K562 (cell line): ENCODE measurements around the gene GLTP. TPM values are rescaled to one million over a fixed set of nuclear protein-coding genes. Genes with fewer than 3 reads are reported as not detected.

Source experiments
- COPS2 ChIP-seq: fragments of 450-650 bp; conservative IDR thresholded peaks from 2 replicates; pipeline ENCODE4 v1.6.1; 2016; ENCODE audit warnings: mild to moderate bottlenecking, moderate library complexity
- ELF4 ChIP-seq: fragments of 450-650 bp; formaldehyde crosslinking; IDR thresholded peaks from 2 replicates; pipeline ENCODE4 v1.4.0; 2022; ENCODE audit warnings: missing genetic modification characterization
- KDM5B ChIP-seq: fragments of 200-600 bp; sonication (generic); IDR thresholded peaks from 2 replicates; pipeline ENCODE4 v1.6.1; 2012; ENCODE audit warnings: low read depth, mild to moderate bottlenecking, moderate library complexity, low read length, control low read depth, inconsistent platforms; ENCODE audit not compliant: insufficient replicate concordance
- KLF16 ChIP-seq: IDR thresholded peaks from 2 replicates; pipeline ENCODE4 v1.6.1; 2016; ENCODE audit warnings: antibody characterized with exemption
- POLR2AphosphoS2 ChIP-seq: IDR thresholded peaks from 2 replicates; pipeline ENCODE4 v1.6.1; 2012; ENCODE audit warnings: low read length, improper control_type of control experiment
- PTRF ChIP-seq: fragments of 450-650 bp; IDR thresholded peaks from 2 replicates; pipeline ENCODE4 v1.6.1; 2016; ENCODE audit warnings: mild to moderate bottlenecking, missing genetic modification characterization, missing compliant biosample characterization
- TOE1 ChIP-seq, 2 experiments: fragments of 450-650 bp in 1 of 2; sonication (generic) in 1 of 2; formaldehyde crosslinking in 1 of 2; IDR thresholded peaks; 2 replicates each; pipeline versions ENCODE4 v1.7.1 to v1.8.0; 2016 to 2022; ENCODE audit warnings: borderline replicate concordance in 2 of 2, mild to moderate bottlenecking in 2 of 2, antibody characterized with exemption in 1 of 2, inconsistent platforms in 1 of 2, low read depth in 1 of 2, missing genetic modification reagents in 1 of 2, moderate library complexity in 1 of 2
- ZNF316 ChIP-seq: fragments of 450-650 bp; IDR thresholded peaks from 2 replicates; pipeline ENCODE4 v1.6.1; 2016
- ZNF324 ChIP-seq: fragments of 250-450 bp; sonication (Bioruptor Pico); IDR thresholded peaks from 2 replicates; pipeline ENCODE4 v1.4.0; 2020; ENCODE audit warnings: mild to moderate bottlenecking
- polyA plus RNA-seq, 8 experiments: library from polyadenylated mRNA; depleted of rRNA in 4 of 8; stranded (reverse) in 5 of 8; unstranded in 3 of 8; fragments of >200 nt; fragmentation: Nextera tagmentation in 2 of 8; fragmentation: Illumina TruSeq in 1 of 8; extraction: Ambion mirVana in 2 of 8; extraction: Trizol in 1 of 8; gene quantifications; 2 replicates each; pipeline versions ENCODE4 v1.2.1 to v1.2.3, GENCODE V29; 2011 to 2014; ENCODE audit warnings: inconsistent platforms in 1 of 8, missing spikeins in 1 of 8
- total RNA-seq, 7 experiments: library from RNA; depleted of rRNA in 6 of 7; stranded (reverse); fragments of >200 nt in 6 of 7; fragmentation: Illumina TruSeq in 2 of 7; extraction: Trizol in 2 of 7; gene quantifications; 2 replicates each; pipeline versions ENCODE4 v1.2.1 to v1.2.3, GENCODE V29; 2011 to 2021; ENCODE audit warnings: low replicate concordance in 1 of 7
- TF ChIP-seq, protein P1 (sequence below): fragments of 450-650 bp; IDR thresholded peaks from 2 replicates; pipeline ENCODE4 v1.6.1; 2016; ENCODE audit warnings: mild to moderate bottlenecking, moderate library complexity
- TF ChIP-seq, protein P2 (sequence below): IDR thresholded peaks from 3 replicates; pipeline ENCODE4 v1.6.1; 2011; ENCODE audit warnings: borderline replicate concordance, mild to moderate bottlenecking; ENCODE audit not compliant: insufficient read length, insufficient read depth
- TF ChIP-seq, protein P3 (sequence below), 2 experiments: fragments of 450-650 bp; conservative IDR thresholded peaks; 2 replicates each; pipeline ENCODE4 v1.6.1; 2017; ENCODE audit warnings: mild to moderate bottlenecking in 2 of 2, moderate library complexity in 2 of 2

Gene GLTP
- total and polyA plus RNA-seq, 9 of the 15 experiments (the other 6 are each of a cell fraction or from before 2014, with no cell fraction given), result 4.4 to 8.3 (median 6.1) TPM

DNA sequence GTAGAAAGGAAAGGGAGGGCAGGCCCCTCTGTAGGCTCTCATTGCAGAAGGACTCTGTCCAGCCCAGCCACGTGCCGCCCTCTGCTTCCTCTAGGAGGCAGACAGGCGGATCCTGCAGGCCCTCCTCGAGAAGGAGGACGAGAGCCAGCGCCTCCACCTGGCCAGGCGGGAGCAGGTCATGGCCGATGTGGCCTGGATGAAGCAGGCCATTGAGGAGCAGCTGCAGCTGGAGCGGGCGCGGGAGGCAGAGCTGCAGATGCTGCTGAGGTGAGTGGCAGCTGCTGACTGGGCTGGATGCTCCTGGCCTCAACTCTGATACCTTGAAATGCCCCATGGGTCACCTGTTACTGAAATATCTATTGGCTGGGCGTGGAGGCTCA lies 30.6 kb upstream of the GLTP start (continued):
- TF ChIP-seq, protein P1, sequence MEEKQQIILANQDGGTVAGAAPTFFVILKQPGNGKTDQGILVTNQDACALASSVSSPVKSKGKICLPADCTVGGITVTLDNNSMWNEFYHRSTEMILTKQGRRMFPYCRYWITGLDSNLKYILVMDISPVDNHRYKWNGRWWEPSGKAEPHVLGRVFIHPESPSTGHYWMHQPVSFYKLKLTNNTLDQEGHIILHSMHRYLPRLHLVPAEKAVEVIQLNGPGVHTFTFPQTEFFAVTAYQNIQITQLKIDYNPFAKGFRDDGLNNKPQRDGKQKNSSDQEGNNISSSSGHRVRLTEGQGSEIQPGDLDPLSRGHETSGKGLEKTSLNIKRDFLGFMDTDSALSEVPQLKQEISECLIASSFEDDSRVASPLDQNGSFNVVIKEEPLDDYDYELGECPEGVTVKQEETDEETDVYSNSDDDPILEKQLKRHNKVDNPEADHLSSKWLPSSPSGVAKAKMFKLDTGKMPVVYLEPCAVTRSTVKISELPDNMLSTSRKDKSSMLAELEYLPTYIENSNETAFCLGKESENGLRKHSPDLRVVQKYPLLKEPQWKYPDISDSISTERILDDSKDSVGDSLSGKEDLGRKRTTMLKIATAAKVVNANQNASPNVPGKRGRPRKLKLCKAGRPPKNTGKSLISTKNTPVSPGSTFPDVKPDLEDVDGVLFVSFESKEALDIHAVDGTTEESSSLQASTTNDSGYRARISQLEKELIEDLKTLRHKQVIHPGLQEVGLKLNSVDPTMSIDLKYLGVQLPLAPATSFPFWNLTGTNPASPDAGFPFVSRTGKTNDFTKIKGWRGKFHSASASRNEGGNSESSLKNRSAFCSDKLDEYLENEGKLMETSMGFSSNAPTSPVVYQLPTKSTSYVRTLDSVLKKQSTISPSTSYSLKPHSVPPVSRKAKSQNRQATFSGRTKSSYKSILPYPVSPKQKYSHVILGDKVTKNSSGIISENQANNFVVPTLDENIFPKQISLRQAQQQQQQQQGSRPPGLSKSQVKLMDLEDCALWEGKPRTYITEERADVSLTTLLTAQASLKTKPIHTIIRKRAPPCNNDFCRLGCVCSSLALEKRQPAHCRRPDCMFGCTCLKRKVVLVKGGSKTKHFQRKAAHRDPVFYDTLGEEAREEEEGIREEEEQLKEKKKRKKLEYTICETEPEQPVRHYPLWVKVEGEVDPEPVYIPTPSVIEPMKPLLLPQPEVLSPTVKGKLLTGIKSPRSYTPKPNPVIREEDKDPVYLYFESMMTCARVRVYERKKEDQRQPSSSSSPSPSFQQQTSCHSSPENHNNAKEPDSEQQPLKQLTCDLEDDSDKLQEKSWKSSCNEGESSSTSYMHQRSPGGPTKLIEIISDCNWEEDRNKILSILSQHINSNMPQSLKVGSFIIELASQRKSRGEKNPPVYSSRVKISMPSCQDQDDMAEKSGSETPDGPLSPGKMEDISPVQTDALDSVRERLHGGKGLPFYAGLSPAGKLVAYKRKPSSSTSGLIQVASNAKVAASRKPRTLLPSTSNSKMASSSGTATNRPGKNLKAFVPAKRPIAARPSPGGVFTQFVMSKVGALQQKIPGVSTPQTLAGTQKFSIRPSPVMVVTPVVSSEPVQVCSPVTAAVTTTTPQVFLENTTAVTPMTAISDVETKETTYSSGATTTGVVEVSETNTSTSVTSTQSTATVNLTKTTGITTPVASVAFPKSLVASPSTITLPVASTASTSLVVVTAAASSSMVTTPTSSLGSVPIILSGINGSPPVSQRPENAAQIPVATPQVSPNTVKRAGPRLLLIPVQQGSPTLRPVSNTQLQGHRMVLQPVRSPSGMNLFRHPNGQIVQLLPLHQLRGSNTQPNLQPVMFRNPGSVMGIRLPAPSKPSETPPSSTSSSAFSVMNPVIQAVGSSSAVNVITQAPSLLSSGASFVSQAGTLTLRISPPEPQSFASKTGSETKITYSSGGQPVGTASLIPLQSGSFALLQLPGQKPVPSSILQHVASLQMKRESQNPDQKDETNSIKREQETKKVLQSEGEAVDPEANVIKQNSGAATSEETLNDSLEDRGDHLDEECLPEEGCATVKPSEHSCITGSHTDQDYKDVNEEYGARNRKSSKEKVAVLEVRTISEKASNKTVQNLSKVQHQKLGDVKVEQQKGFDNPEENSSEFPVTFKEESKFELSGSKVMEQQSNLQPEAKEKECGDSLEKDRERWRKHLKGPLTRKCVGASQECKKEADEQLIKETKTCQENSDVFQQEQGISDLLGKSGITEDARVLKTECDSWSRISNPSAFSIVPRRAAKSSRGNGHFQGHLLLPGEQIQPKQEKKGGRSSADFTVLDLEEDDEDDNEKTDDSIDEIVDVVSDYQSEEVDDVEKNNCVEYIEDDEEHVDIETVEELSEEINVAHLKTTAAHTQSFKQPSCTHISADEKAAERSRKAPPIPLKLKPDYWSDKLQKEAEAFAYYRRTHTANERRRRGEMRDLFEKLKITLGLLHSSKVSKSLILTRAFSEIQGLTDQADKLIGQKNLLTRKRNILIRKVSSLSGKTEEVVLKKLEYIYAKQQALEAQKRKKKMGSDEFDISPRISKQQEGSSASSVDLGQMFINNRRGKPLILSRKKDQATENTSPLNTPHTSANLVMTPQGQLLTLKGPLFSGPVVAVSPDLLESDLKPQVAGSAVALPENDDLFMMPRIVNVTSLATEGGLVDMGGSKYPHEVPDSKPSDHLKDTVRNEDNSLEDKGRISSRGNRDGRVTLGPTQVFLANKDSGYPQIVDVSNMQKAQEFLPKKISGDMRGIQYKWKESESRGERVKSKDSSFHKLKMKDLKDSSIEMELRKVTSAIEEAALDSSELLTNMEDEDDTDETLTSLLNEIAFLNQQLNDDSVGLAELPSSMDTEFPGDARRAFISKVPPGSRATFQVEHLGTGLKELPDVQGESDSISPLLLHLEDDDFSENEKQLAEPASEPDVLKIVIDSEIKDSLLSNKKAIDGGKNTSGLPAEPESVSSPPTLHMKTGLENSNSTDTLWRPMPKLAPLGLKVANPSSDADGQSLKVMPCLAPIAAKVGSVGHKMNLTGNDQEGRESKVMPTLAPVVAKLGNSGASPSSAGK, result peak; percentile 65
- TF ChIP-seq, protein P2, sequence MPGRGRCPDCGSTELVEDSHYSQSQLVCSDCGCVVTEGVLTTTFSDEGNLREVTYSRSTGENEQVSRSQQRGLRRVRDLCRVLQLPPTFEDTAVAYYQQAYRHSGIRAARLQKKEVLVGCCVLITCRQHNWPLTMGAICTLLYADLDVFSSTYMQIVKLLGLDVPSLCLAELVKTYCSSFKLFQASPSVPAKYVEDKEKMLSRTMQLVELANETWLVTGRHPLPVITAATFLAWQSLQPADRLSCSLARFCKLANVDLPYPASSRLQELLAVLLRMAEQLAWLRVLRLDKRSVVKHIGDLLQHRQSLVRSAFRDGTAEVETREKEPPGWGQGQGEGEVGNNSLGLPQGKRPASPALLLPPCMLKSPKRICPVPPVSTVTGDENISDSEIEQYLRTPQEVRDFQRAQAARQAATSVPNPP, result no peak
- peak; percentile 67; the same call in 1 of the 2 replicates for TF ChIP-seq KLF16
- no peak for TF ChIP-seq ZNF316
- no peak for TF ChIP-seq ZNF324 (CRISPR knock-in tag)
- no peak for TF ChIP-seq POLR2AphosphoS2
- no peak for TF ChIP-seq ELF4 (CRISPR knock-in tag)
- no peak for TF ChIP-seq KDM5B
- TF ChIP-seq TOE1 (IDR thresholded peaks at IDR 0.05; ENCODE audit: borderline replicate concordance), result 0 out of 2 replicates have a peak, but pooled peaks have one; percentile 28
- TF ChIP-seq TOE1 (CRISPR knock-in tag; IDR thresholded peaks at IDR 0.05; ENCODE audit: borderline replicate concordance, low read depth), result no peak
- TF ChIP-seq, protein P3, sequence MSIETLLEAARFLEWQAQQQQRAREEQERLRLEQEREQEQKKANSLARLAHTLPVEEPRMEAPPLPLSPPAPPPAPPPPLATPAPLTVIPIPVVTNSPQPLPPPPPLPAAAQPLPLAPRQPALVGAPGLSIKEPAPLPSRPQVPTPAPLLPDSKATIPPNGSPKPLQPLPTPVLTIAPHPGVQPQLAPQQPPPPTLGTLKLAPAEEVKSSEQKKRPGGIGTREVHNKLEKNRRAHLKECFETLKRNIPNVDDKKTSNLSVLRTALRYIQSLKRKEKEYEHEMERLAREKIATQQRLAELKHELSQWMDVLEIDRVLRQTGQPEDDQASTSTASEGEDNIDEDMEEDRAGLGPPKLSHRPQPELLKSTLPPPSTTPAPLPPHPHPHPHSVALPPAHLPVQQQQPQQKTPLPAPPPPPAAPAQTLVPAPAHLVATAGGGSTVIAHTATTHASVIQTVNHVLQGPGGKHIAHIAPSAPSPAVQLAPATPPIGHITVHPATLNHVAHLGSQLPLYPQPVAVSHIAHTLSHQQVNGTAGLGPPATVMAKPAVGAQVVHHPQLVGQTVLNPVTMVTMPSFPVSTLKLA (conservative IDR thresholded peaks at IDR 0.05), result peak; percentile 58 to 61
- TF ChIP-seq COPS2, result no peak
- TF ChIP-seq PTRF (tag), result no peak
